ENCODE data around the gene MUSTN1. TPM values are rescaled to one million over a fixed set of nuclear protein-coding genes. Genes with fewer than 3 reads are reported as not detected.

Gene MUSTN1
- polyA plus RNA-seq, 1 donor (not counting 4 experiments of a cell fraction or from before 2014, with no cell fraction given): not detected

DNA sequence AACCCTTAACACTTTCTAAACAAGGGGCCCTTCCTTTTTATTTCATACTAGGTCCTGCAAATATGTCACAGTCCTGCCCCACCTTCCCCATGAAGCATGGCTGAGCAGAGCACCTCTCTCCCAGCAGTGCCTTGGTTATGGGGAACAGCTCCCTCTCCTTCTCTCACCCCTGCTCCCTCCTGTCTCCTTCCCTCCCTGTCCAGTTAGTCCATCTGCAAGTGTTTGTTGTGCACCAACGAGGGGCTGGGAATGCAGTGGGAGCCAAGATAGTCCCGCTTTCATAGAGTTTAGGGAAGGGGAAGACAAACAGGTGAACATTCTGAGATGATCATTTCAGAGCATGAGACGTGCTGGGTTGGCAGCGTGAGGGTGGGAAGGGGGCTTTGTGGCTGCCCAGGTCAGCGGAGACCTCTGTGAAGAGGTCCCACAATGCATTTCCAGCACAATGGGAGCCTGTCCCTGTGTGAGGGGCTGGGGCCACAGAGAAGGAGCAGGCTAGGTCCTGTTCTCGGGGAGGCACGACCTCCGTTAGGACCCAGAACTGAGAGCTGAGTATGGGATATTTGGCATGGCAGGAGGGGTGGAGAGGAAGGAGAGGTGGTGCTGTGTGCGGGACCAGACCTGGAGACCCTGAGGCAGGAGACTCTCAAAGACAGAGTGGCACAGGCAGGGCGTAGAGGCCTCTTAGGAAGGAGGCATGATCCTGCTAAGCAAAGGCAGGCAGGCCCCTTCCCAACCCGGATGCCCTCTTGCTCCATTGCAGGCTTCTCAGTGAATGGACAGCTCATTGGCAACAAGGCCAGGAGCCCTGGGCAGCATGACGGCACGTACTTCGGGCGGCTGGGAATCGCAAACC lies 45.7 kb downstream of the MUSTN1 start:
- H3K9me1 ChIP-seq (ENCODE audit: control insufficient read depth, extremely low read depth, insufficient read depth, low read length): no peaks in the 10 kb centered on the region

DNA sequence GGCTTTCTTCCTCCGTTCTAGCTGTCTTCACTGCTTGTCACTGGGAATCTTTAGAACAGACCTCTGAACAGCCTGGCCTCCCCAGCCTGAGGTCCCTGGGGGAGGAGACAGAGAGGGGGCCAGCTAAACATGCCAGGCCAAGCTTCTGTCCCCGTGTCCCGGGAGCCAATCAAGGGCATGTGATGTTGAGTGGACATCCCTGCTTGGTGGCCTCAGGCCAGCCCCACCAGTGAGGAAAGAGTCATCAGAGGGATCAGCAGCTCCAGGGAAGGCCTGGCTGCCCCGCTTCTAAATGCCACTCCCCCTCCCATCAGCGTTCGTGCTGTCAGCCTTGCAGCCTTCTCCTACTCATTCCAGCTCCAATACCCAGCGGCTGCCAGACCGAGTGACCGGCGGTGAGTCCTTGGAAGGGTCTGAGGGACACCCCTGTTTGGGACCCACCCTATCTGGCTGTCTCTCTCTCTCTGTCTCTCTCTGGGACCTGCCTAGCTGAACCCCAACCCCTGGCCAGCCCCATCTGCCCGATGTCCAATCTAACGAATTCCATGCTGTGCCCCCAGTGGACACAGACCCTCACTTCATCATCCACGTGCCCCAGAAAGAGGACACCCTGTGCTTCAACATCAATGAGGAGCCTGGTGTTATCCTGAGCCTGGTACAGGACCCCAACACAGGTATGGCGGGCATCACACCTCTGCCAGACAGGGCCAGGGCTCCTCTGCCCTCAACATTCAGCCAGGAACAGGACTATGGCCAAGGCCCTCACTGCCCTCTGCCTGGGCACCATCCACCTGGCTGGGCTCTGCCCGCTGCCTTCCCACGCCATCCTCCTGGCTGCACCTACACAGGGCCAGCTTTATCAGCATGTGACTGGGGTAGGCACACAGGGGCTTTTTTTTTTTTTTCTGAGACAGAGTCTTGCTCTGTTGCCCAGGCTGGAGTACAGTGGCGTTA lies 46.9 kb downstream of the MUSTN1 start:
- no peaks in the 10 kb centered on the region for H3K36me3 ChIP-seq (ENCODE audit: control insufficient read depth in 2 of 2, extremely low read depth in 1 of 2, insufficient read depth in 2 of 2, low read length in 2 of 2)
- no peak for FAIRE-seq
- peaks cover 19% of the 10 kb centered on the region for H3K27me3 ChIP-seq (ENCODE audit: control insufficient read depth, extremely low read depth, insufficient read depth, low read length)
- TF ChIP-seq, protein P1, sequence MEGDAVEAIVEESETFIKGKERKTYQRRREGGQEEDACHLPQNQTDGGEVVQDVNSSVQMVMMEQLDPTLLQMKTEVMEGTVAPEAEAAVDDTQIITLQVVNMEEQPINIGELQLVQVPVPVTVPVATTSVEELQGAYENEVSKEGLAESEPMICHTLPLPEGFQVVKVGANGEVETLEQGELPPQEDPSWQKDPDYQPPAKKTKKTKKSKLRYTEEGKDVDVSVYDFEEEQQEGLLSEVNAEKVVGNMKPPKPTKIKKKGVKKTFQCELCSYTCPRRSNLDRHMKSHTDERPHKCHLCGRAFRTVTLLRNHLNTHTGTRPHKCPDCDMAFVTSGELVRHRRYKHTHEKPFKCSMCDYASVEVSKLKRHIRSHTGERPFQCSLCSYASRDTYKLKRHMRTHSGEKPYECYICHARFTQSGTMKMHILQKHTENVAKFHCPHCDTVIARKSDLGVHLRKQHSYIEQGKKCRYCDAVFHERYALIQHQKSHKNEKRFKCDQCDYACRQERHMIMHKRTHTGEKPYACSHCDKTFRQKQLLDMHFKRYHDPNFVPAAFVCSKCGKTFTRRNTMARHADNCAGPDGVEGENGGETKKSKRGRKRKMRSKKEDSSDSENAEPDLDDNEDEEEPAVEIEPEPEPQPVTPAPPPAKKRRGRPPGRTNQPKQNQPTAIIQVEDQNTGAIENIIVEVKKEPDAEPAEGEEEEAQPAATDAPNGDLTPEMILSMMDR (optimal IDR thresholded peaks at IDR 0.05 in 1 of 3, IDR thresholded peaks at IDR 0.05 in 1 of 3, conservative IDR thresholded peaks at IDR 0.05 in 1 of 3; ENCODE audit: extremely low read depth in 1 of 3, insufficient read depth in 2 of 3, low read length in 3 of 3): no peak
- TF ChIP-seq EZH2 (IDR thresholded peaks at IDR 0.05; ENCODE audit: low read length): no peak
- no peaks in the 10 kb centered on the region for H3K79me2 ChIP-seq (ENCODE audit: control insufficient read depth, insufficient read depth, low read length)
- H3K27ac ChIP-seq (ENCODE audit: control insufficient read depth, insufficient read depth, low read length): no peak overlapping the region
- H3K4me3 ChIP-seq (ENCODE audit: control insufficient read depth in 2 of 3, extremely low read depth in 1 of 3, insufficient read depth in 2 of 3, low read depth in 1 of 3, low read length in 3 of 3): no peak overlapping the region
- no peaks in the 10 kb centered on the region for H3K9me3 ChIP-seq (ENCODE audit: control insufficient read depth, low read depth, low read length)
- H2AFZ ChIP-seq (ENCODE audit: control insufficient read depth, low read length): no peak overlapping the region
- H3K9ac ChIP-seq (ENCODE audit: control insufficient read depth, extremely low read depth, insufficient read depth, low read length): no peak overlapping the region
- H3K4me1 ChIP-seq (ENCODE audit: control insufficient read depth, extremely low read depth, insufficient read depth, low read length): no peaks in the 10 kb centered on the region
- dilution Hi-C loops (cut with MboI; ENCODE audit: extremely low pct_ligation_motif_present, low sequenced_read_pairs): no loop called here
- H4K20me1 ChIP-seq (ENCODE audit: control insufficient read depth, extremely low read depth, insufficient read depth, low read length): no peaks in the 10 kb centered on the region
- H3K4me2 ChIP-seq (ENCODE audit: control insufficient read depth, extremely low read depth, insufficient read depth, low read depth, low read length): no peak overlapping the region
- no peak for DNase-seq (ENCODE audit: low read depth, low spot score)
- H3K9me1 ChIP-seq (ENCODE audit: control insufficient read depth, extremely low read depth, insufficient read depth, low read length): no peaks in the 10 kb centered on the region

More for the DNA sequence above, 45.7 kb downstream of the MUSTN1 start:
- peaks cover 13% of the 10 kb centered on the region for H3K27me3 ChIP-seq (ENCODE audit: control insufficient read depth, extremely low read depth, insufficient read depth, low read length)
- no peak for TF ChIP-seq EZH2 (IDR thresholded peaks at IDR 0.05; ENCODE audit: low read length)
- H3K4me1 ChIP-seq (ENCODE audit: control insufficient read depth, extremely low read depth, insufficient read depth, low read length): no peaks in the 10 kb centered on the region
- H3K36me3 ChIP-seq (ENCODE audit: control insufficient read depth in 2 of 2, extremely low read depth in 1 of 2, insufficient read depth in 2 of 2, low read length in 2 of 2): no peaks in the 10 kb centered on the region
- no peaks in the 10 kb centered on the region for H3K79me2 ChIP-seq (ENCODE audit: control insufficient read depth, insufficient read depth, low read length)
- DNase-seq (ENCODE audit: low read depth, low spot score) (no peak), FAIRE-seq (no peak)
- H4K20me1 ChIP-seq (ENCODE audit: control insufficient read depth, extremely low read depth, insufficient read depth, low read length): no peaks in the 10 kb centered on the region
- no peak overlapping the region for H3K9ac ChIP-seq (ENCODE audit: control insufficient read depth, extremely low read depth, insufficient read depth, low read length)
- H3K4me3 ChIP-seq (ENCODE audit: control insufficient read depth in 2 of 3, extremely low read depth in 1 of 3, insufficient read depth in 2 of 3, low read depth in 1 of 3, low read length in 3 of 3): no peak overlapping the region
- H3K27ac ChIP-seq (ENCODE audit: control insufficient read depth, insufficient read depth, low read length): no peak overlapping the region
- no peaks in the 10 kb centered on the region for H3K9me3 ChIP-seq (ENCODE audit: control insufficient read depth, low read depth, low read length)
- dilution Hi-C loops (cut with MboI; ENCODE audit: extremely low pct_ligation_motif_present, low sequenced_read_pairs): no loop called here
- H3K4me2 ChIP-seq (ENCODE audit: control insufficient read depth, extremely low read depth, insufficient read depth, low read depth, low read length): no peak overlapping the region
- H2AFZ ChIP-seq (ENCODE audit: control insufficient read depth, low read length): no peak overlapping the region

Measured in keratinocyte (primary cell).